Measurements from ENCODE around the gene MCF2L2.

- TF ChIP-seq CTCF (IDR thresholded peaks at IDR 0.05) (no peak), POLR2A (IDR thresholded peaks at IDR 0.05) (no peak)
Measured at GRCh38 chr3:183163563-183163962, 264.9 kb downstream of the MCF2L2 start.
